PC-9 (cell line): Measurements from ENCODE around the gene OR1J1.

ENCODE experiments used
- EZH2 ChIP-seq: fragments of 200-600 bp; sonication (generic); IDR thresholded peaks from 2 replicates; pipeline ENCODE4 v1.8.0; 2017; ENCODE audit warnings: antibody characterized with exemption, low read depth
- TF ChIP-seq, protein P1 (sequence below): fragments of 200-600 bp; sonication (generic); conservative IDR thresholded peaks from 2 replicates; pipeline ENCODE4 v1.6.1; 2017; ENCODE audit warnings: mixed run types, antibody characterized with exemption, mild to moderate bottlenecking, moderate library complexity

- TF ChIP-seq, protein P1, sequence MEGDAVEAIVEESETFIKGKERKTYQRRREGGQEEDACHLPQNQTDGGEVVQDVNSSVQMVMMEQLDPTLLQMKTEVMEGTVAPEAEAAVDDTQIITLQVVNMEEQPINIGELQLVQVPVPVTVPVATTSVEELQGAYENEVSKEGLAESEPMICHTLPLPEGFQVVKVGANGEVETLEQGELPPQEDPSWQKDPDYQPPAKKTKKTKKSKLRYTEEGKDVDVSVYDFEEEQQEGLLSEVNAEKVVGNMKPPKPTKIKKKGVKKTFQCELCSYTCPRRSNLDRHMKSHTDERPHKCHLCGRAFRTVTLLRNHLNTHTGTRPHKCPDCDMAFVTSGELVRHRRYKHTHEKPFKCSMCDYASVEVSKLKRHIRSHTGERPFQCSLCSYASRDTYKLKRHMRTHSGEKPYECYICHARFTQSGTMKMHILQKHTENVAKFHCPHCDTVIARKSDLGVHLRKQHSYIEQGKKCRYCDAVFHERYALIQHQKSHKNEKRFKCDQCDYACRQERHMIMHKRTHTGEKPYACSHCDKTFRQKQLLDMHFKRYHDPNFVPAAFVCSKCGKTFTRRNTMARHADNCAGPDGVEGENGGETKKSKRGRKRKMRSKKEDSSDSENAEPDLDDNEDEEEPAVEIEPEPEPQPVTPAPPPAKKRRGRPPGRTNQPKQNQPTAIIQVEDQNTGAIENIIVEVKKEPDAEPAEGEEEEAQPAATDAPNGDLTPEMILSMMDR, result no peak
- no peak for TF ChIP-seq EZH2
These were observed 9.0 kb downstream of the OR1J1 start for GRCh38 chr9:122468735-122469134.
